GM19099 (cell line): Measurements from ENCODE around the gene INKA1.
A peak's percentile ranks its signal among the peaks of the same experiment; 100 is the strongest.

Experiments used
- POLR2A ChIP-seq: IDR thresholded peaks from 3 replicates; pipeline ENCODE4 v1.6.1; 2011; ENCODE audit warnings: low read depth; ENCODE audit not compliant: insufficient read length; ENCODE audit errors: extremely low read depth

INKA1 gene

DNA sequence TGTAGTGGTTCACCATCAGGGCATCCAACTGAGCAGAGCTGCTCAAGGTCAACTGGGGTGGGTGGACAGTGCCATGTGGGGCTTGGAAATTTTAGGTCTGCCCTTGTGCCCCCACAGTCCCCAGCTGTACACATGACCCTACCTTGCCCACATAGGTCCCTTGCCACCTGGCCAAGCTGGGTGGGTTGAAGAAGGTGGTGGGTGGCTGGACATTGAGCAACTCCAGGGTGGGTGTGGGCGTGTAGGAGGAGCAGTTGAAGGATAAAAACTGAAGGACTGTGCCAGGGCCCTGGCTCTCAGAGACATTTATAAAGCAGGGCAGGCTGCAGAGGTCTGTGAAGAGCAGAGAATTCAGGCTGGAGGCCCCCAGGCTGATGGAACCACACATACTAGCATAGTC is 4.0 kb upstream of the INKA1 start:
- no peak for TF ChIP-seq POLR2A

DNA sequence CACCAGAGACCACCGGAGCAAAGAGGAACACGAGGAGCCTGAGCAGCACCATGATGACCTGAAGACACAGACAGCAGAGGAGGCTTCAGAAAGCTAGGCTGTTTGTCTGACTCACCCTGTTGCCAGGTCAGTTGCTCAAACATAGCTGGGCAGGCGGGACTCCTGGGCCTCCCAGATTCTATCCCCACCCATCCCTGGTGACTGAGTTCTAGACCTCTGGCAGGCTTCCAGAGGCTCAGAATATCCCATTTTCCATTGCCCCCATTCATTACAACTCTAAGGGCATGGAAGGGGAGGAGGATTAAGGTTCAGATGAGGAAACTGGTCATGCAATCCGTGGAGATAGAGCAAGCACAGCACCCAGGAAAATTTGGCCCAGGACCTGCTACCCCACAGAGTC is 3.3 kb upstream of the INKA1 start, which contains the start of gene CDHR4:
TSS of gene CDHR4 (minus strand) at position 113 of the 400 bp plus-strand sequence. CDS start at position 52, 61 bp downstream.
- TF ChIP-seq POLR2A = no peak

DNA sequence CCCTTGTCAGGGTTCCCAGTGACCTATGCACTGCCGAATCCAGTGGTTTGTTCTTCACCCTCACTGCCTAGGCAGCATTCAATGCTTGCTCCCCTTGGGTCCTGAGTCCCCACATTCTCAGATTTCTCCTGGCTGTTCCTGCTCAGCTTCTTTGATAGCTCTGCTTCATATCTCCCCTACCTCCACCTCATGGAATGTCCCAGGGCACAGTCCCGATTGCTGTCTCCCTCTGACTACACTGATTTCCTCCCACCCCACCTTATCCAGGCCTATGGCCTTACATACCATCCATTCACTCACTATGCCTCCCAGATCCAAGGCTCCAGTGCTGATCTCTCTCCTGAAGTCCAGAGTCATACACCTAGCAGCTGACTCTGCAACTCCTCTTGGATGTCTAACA is 1.9 kb upstream of the INKA1 start:
- TF ChIP-seq POLR2A = no peak

DNA sequence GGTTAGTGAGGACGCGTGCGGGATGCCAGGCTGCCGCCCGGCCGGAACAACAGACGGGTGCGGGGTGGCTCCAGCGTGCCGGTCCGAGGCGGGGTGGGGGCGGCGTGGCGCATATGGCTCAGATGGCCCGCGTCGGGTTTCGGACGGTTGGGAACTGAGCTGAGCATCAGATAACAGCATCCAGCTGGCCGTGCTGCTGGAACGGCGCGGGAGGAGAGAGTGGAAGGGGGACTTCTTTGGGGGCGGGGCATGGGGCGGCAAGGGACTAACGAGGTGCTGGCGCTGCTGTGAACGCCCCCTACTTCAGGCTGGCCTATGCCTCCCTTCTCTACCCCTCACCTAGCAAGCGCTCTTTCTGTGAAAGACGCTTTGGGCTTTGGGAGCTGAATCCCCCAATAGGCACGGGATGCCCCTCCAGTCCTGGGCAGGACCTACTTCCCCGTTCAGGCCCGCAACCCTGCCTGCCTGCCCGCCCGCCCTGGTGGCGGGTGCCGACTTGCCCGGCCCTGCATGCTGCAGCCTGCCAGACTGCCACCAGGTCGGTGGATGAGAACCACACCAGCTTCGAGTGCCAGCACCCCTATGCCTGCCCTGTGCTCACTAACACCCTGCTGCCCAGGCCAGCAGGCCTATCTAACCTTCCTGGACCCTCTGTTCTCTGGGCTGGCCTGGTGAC is 542 bp downstream of the INKA1 start:
- no peak for TF ChIP-seq POLR2A

GRCh38 chr3:49804141-49805041 is 1.3 kb downstream of the INKA1 start:
- TF ChIP-seq POLR2A = no peak

- peak; percentile 30 for TF ChIP-seq POLR2A
Observed at GRCh38 chr3:49805367-49805782, 2.3 kb downstream of the INKA1 start.

DNA sequence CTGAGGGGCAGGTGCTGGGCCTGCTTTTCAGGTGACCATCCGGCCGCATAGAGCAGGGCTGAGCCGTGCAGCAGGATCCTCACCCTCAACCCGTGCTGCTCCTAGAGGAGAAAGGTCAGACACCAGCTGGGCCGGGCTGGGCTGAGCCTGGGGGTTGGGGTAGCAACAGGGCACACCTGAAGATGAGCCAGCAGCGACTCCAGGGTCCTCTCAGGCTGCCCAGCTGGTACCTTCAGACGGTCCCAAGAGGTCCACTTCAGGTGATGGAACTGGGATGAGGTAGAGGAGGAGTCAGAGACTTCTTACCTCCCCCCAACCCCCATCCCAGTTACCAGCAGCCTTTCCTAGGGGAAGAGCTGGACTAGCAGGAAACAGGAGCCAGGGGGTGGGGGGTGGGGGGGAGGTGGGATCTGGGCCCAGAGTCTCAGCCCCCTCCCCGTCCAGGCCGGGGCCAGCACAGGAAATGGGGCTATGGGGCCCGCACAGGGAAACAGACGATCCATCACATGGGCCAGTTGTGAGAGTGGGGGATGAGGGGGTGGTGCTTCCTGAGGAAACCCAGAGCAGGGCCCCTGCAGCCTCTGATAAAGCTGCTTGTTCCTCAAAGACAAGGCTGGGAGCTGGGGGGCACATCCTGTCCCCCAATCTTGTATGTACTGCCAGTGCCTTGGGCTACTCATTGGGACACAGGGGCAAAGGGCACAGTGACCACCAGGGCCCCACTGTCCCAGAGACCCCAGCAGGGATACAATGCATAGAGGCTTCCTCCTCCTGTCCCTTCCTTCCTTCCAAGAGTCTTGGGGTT is 3.0 kb downstream of the INKA1 start:
- peak; percentile 33 for TF ChIP-seq POLR2A

DNA sequence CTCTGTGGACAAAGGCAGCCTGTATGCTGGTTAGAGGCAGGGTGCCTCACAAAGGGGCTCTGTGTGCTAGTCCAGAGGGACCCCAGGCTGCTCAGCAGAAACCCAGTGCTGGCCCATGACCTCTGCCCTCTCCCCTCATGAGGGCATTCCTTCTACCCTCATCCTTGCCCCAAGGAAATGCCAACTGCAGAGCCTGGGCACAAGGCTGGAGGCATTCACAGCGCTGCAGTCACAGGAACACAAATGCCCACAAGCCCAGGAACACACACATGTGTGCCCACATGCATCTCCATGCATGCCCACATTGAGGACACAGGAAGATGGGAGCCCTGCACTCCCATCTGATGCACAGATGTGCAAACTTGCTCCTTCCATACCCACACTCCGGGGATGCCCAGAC is 3.8 kb downstream of the INKA1 start:
- TF ChIP-seq POLR2A = no peak

DNA sequence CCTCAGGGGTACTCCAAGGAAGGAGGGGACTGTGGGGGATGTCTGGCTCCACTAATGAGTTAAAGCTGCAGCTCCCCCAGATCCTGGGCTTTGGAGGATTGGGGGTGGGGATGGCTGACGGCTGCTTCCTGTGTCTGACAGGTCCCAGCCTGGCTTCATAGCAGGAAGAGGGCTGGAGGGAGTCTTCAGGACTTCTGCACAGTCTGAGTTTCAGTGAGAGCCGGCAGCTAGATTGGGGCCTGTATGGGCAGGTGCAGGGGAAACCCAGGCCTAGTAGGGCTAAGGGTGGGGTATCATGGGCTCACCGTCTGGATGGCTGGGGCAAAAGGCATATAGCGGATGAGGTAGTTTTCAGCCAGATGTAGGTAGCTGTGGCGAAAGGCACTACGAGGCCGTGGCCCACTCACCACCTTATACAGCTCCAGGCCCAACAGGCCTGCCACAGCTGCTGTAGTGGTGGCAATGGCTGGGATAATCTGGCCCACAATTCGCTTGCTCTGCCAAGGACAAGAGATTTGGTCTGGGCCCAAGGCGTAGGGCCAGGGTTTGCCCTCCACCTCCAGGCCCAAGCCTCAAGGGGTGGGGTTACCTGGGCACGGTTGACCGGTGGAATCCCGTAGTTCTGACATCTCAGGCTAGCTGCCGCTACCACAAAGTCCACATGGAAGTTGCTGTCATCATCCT is 4.5 kb downstream of the INKA1 start:
- no peak for TF ChIP-seq POLR2A

- no peak for TF ChIP-seq POLR2A
Observed at GRCh38 chr3:49812916-49813496, 9.9 kb downstream of the INKA1 start.

GRCh38 chr3:49813497-49814174 is 10.6 kb downstream of the INKA1 start, which contains the start of gene UBA7:
Gene UBA7, minus strand, starts transcription at chr3:49813953. Its CDS starts 166 bp downstream, at chr3:49813787.
- peak; percentile 70 for TF ChIP-seq POLR2A

DNA sequence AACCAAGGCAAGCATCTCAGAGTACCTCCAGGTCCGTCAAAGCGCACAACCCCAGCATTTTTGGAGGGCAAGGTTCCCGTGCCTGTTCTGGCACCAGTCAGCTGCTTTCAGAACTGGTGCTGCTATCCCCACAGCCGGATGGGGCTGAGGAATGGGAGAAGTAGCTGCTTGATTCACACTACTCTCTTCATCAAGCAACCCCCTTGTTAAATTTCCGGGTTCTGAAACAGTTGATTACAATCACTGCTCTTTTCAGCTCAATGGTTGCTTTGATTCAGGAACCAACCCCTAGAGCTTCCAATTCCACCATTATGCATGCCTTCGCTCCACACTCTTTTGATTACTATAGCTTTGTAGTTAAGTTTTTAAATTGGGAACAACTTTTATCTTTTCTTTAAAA is 23.0 kb downstream of the INKA1 start:
- TF ChIP-seq POLR2A = no peak

GRCh38 chr3:49831341-49831740 is 28.3 kb downstream of the INKA1 start:
- TF ChIP-seq POLR2A = no peak
